AG20443 (cell line): ENCODE results near the gene NFKBIE.

Experiments used
- DNase-seq: peaks from one replicate; pipeline ENCODE4 v3.0.0; 2012; ENCODE audit warnings: low spot score, mixed read lengths

Gene NFKBIE

DNA sequence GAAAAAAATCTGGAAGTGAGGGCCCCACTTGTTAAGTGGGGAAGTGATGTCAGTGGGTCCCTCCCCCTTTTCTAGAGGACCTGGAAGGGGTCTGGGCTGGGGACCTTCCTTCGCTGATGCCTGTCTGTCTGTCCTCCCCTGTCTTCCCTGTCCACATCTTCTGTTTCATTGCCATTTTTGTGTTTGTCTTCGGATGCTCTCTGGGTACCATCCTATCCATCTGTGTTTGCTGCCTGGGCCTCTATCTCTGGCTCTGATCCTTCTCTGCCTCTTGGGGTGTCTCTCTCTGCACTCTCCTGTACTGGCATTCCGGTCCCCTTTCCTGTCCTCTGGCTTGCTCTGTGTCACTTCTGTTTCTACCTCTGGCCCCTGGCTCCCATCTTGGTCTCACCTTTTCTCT lies 7.2 kb upstream of the NFKBIE start:
- DNase-seq, result no peak

DNA sequence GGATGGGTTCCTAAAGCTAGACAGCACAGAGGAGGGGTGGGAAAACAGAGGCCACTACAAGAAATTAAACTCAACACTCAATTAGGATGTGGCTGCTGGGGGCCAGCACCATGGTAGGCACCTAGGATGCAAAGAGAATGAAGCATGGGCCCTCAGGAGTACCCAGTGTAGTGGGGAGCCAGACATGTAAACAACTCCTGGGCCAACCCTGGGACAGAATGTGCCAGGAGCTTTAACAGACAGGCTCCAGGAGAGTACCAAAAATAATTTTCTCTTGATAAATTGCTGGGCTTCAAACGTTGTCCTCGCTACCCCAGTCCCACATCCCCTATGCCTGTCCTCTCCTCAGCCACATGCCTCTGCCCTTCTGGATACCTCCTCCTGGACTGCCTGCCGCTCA lies 6.6 kb upstream of the NFKBIE start:
- no peak for DNase-seq

DNA sequence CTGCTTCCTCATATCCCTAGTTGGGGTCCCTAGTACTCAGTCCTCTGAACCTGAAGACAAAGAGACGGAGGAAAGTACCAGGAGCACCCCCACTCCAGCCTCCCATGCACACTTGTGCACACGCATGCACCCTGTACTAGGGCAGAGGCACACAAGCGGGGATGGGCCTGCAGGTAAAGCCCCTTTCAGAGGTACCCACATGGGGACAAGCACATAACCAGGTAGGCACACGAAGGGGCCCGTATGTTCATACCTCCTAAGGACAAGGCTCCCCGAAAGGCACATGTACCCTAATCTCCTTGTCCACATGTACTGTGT lies 6.0 kb upstream of the NFKBIE start:
- no peak for DNase-seq

DNA sequence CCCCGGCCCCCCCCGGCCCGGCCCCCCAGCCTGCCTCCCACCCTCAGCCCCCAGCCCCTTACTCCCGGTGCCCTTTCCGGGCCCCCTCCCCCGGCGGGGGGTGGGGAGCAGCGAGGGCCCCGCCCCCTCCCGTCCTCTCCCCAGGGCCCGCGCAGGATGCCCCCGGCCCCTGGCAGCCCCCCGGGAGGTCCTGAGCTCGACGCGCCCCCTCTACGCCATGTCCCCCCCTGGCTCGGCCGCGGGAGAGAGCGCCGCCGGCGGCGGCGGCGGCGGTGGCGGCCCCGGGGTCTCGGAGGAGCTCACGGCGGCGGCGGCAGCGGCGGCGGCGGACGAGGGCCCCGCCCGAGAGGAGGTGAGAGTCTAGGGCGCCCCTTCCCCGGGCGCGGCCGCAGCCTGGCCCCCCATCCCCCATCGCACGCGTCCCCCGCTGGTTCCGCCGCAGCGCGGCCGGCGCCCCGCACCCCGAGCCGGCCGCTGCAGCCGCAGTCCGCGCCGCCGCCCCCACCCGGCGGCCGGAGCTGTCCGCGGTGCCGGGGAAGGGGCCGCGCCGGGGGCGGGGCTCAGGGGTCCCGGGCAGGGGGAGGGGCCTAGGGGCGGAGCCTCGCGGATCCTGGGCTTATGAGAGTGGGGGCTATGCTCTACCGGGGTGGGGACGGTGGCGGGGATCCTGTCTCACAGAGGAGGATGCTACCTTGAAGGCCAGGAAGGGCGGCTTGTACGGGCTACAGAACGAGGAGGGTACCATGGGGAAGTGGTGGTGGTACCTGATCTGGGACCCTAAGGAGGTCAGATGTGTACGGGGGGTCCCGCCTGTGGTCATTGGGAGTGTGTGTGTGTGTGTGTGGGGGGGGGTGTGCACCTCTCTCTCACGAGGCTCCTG lies 5.4 kb upstream of the NFKBIE start:
- DNase-seq, result no peak

DNA sequence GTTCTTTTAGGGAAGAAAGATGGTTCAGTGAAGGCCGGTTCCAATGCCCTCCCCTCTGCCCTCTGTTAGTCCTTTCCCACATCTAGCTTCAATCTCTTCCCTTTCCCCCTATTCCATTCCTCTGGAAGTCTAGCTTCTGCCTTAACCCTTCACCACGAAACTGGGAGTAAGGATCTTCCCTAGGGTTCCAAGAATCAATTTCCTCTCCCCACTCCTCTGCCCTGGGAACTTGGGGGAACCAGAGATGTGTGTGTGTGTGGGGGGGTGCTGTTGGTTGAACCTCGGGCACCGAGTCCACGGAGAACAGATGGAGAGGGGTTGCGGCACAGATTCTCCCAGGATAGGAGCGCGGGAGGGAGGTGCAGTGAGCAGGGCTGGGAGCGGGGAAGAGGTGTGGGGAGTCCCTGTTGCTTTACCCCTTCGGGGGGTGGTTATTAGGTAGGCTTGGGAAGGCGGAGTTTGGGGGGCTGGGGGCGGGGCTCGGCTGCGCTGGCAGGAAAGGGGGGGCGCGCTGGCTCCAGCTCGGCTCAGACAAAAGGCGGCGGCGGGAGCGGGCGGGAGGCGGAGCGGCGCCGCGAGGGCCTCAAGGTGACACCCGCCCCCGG lies 4.7 kb upstream of the NFKBIE start, which contains the start of gene TMEM151B:
Gene TMEM151B, plus strand, starts transcription at position 530 of the 605 bp plus-strand sequence. CDS start 293 bp downstream, outside the sequence.
- DNase-seq, result no peak

DNA sequence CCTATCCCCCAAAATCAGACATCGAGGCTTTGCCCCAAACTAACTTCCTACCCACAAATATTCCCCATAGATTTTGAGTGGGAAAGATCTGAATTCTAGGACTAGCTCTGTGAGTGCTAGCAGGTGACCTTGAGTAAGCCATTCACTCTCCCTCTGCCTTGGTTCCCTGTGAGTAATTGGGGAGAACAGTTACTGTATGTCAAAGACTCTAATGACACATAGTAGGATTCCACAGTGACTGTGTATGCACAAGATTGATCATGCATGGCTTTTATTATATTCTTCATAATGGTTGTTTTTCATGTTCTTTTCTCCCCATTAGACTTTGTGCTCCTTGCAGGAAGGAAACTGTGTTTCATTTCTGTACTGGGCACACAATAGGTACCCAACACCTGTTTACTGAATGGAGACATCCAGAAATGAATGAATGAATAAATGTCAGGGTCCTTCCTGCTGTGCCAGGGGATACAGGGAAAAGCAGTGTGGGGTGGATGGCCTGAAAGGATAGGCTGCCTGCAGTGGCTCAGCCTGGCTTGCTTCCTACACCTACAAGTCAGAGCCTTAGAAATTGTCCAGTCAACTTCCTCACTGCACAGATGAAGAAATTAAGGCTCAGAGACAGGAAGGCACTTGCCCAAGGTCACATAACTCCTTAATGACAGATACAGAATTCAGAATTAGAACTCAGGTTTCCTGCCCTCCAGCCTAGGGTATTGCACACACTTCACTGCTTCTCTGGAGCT lies 4.0 kb upstream of the NFKBIE start:
- no peak for DNase-seq

DNA sequence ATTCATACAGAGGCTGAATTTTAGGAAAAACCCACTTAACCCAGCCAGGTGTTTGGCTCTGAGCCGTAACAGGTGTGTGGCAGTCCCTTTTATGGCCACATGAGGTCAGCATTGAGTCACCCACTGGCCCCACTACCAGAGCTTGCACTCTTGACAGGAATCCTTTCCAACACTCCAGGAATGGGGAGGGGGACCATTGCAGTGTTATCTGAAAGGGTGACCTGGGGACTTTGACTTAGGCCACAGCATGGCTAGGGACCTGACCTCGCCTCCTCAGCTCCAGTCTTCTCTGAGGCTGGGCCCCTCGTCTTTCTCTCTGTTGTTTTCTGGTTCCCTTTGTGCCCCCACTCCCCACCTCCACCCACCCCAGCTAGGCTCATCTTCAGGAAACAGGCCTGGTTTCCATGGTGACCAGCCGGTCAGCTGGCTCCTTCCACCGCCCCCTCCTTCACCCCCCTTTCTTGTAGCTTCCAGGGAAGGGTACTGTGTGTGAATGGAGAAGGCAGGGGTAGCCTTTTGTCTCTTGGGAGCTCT lies 2.8 kb upstream of the NFKBIE start:
- peak; percentile 64 for DNase-seq

DNA sequence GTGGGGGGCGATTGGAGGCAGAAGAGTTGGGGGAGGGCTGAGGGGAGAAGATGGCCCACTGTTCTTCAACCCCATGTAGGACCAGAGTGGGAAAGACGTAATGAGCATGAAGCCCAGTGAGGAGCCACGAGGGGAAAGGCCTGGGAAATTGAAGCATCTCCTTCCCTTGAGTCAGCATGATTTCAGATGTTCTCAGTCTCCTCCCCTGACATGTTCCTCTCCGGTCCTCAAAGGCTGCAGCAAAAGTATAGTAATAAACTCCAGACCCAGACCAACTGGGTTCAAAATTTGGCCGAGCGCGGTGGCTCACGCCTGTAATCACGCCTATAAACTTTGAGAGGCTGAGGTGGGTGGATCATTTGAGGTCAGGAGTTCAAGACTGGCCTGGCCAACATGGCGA lies 1.9 kb upstream of the NFKBIE start:
- no peak for DNase-seq

DNA sequence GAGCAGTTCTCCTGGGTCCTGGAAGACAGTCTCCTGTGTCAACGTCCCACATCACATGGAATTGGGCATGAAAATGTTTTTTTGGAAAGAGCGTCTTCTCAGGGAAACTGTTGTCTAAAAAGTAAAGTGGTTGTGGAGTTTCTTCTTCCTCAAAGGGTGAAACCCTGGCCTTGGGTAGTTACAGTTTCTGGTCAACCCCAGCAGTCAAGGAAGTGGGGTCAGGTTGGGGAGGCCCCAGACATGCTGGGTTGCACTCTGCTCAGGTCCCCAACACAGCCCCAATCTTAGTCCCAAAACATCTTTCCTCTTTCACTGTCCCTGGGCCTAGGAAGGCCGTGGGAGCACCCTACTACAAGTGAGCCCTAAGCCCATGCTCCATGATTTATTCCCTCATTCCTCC lies 996 bp upstream of the NFKBIE start:
- DNase-seq, result no peak

DNA sequence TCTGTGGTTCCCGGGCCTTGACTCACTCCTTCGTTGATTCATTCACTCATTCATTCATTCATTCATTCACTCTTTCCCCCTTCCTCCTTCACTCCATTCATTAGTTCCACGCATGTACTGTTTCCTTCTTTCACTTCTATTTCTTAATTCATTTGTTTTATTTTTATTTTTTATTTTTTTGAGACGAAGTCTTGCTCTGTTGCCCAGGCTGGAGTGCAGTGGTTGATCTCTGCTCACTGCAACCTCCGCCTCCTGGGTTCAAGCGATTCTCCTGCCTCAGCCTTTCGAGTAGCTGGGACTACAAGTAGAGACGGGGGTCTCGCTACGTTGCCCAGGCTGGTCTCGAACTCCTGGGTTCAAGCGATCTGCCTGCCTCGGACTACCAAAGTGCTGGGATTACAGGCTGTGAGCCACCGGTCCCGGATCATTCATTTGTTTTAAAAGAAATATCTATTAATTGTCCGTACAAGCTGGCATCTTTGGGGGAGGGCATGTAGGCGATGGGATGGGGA lies 427 bp upstream of the NFKBIE start:
- no peak for DNase-seq

DNA sequence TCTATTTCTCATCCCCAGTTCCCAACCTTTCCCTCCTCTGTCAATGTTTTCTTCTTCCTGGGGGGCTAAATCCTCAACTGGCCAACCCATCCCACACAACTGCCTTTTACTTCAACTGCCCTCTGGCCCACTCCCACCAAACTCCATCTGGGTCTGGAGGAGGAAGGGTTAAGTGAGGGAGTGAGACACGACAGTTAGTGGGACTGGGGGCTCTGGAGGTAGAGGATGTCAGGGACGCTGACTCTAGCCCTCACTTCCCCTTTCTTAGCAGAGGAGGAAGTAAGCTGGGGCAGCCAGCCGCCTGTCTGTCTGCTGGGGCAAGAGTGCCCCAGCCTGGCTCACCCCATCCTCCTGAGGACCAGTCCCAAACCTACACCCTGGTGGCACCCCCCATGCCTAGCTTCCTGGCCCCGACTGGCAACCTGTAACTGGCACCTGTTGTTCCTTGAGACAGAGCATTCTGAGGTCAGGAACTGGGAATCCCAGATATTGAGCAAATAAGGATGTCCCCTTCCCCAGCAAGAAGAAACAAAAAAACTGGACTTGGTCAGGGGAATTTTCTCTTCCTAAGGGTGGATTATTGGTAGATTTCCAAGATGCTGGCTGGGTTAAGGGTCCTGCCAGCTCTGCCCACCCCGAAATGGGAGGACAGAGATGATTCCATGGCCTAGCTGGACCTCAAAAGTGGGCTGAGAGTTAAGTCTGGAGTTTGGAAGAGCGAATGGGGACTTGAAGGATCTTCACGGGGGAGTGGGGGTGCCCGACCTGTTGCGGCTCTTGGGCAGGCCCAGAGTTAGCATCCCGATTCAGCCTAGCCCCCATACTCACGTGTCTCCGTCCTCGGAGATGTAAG lies 971 bp downstream of the NFKBIE start:
- no peak for DNase-seq

DNA sequence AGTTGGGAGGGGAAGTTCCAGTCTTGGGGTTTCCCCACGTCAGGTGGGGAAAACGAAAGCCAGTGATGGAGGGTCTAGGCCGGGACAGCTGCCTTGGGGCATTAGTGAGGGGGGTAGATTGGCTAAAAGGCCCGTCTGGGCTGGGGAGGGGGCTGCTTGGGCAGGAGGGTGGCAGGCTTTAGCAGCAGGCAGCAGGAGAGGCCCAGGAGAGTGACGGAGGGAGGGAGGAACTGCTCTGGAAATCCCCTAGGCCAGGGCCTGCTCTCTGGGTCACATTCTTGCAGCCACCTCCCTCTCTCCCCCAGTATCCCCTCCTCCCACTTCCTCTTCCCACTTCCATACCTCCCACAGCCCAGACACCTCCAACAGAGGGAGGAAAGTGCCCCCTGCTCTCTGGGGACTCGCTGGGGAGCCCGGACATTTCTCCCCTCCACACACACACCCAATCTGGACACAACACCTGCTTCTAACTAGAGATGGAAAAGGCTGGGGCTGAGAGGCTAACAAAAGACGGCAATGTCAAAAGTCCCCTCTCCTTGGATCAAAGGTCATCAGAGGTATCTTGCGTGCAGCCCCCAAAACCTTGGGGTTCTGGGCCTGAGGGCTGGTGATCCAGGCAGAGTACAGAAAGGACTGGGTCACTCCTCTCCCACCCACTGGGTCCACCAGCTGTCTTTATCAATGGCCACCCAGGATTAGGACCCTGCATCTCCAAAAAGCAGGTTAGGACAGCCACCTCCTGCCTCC lies 1.8 kb downstream of the NFKBIE start:
- DNase-seq, result no peak

DNA sequence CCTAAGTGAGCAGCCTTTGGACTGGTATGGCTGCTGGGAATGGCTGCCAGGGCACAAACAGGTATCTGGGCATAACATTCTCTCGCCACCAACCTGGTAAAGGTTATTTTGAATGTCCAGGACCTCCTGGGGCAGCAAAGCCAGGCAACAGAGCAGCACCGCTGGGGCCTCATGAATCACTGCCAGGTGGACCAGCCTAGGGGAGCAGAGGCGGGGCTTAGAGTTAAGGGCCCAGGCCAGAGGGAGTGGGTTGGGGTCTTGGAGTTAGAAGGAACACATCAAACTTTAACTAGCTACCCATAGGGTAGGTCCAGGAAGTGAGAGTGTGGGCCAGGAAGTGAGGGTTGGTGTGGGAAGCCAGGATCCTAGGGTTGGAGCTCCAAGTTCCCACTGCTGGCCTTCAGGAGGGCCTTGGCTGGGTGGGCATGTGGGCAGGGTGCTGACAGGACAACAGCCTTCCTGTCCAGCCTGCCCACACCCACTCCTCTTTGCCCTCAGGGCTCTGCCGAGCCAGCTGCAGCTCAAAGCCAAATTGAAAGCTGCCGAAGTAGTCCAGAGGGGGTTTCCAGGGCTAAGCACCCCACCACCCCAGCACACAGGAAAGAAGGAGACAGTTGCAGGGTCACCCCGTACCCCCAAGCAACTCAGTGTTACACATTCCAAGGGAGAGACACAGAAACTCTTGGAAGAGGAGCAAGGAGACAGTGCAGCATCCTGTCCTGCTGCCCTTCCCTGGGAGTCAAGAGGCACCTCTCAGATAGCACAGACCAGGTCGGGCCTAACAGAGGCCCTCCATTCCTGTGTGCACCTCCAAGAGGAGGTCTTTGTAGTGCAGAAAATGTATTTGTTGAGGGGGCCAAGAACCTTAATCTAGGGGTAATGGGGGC lies 2.6 kb downstream of the NFKBIE start:
- DNase-seq, result no peak

DNA sequence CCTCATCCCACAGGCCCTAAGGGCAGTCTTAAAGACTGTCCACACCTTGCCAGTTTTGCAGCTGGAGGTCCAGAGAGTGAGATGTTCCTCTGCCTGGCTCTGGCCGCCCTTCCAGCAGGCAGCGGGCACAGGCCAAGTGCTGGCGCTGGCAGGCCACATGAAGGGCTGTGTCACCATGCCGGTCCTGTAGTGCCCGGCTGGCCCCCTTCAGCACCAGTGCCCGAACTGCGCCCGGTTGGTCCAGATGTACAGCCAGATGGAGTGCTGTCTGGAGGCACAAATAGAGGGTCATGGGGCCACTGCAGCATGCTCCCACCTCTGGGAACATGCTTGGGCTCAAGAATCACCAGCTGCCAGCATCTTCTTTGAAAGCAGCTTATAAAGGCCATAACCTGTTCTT lies 3.8 kb downstream of the NFKBIE start:
- no peak for DNase-seq

DNA sequence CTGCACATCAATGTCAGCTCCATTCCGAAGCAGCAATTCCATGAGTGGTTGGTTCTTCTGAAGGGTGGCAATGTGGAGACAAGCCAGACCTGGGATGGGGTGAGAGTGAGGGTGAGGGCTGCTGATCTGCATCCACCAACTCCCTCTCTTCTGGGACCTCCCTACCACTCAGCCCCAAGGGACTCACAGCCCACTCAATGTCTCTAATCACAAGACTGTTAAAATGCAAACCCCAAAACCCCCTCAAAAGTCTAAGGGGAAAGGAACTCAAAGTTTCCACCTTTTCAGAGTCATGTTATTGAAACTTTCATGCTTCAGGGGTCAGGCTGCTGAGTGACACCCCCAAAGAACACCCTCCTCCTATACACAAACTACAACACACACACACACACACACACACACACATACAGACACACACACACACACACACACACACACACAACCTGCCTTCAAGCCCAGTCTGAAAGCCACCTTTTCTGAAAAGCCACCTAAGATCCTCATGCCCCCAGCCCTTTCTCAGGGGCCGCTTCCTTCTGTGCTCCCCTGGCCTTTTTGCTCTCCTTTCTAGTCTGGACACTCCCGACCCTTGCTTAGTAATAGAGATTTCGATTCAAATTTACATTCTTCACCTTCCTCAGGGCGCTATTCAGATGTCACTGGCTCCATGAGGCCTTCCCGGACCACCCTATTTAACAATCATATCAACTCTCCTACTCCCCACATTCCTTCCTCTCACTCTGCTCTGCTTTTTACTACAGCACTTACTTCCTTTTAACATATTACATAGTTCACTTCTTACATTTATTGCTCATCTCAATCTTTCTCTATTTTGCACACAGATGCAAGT lies 4.7 kb downstream of the NFKBIE start:
- no peak for DNase-seq

DNA sequence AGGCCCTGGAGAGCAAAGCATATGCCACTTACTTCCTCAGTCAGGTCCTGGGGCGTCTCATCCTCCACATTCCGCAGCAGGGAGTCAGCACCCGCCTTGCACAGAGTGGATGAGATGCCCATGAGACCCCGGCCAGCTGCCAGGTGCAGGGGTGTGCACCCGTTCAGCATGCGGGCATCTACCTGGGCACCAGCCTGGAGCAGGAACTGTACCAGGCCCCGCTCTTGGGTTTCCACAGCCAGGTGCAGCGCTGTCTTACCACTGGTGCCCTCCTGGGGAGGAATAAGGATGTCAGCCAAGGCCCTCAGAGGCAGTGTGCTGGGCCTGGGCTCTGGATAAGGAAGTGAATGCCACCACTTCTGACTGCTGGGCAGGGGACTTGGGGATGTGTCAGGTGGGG lies 5.3 kb downstream of the NFKBIE start:
- DNase-seq, result no peak

DNA sequence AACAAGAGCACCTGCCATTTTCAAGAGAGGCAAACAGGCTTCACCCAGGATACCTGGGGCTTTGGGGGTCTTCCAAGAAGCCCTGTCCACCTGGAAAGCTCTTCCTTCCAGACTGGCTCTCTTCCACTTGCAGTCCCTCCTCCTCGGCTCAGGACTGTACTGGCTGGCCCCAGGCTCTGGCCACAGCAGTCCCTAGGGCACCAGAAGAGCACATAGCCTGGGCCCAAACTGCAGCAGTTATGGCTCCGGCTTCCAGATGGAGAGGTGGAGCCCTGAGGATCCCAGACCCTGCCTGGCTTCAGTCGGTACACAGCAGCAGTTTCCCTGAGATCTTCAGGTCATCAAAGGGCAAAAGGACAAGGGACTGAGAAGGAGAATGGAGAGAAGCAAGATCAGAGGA lies 6.4 kb downstream of the NFKBIE start:
- no peak for DNase-seq

DNA sequence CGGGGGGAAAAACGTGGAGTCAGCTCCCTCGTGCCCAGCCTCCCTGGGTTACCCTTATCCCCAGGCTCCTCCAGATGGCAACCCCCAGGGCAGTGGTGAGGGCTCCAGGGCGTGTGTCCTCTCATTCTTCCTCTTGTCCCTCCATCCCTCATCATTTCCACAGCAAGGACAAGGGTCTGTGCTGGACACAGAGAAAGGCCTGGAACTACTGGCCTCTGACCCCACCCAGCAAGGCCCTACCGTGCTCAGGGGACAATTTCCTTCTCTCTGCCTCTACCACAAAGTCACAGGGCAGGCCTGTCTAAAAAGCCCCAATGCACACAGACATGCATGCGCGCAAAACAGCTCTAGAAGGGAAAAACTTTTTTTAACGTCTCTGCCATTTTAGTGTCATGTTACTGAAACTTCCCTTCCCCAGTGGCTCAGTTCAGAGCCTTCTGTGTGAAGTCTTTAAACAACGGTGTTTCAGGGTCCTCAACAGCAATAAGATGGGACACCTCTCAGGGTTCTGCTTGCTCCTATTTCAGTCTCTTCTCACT lies 7.0 kb downstream of the NFKBIE start:
- no peak for DNase-seq
